Mesothelial cell of epicardium (in vitro differentiated cells): ENCODE results near the gene ARRB1. TPM values are rescaled to one million over a fixed set of nuclear protein-coding genes. Genes with fewer than 3 reads are reported as not detected.

ENCODE experiments used
- DNase-seq, 2 experiments: peaks; one replicate each; pipeline ENCODE4 v3.0.0; 2021; ENCODE audit warnings: low spot score in 2 of 2; ENCODE audit not compliant: unreplicated experiment in 2 of 2
- H3K27ac Mint-ChIP-seq: 2 replicates; pipeline ENCODE4 v1.8.0; 2021; ENCODE audit warnings: mixed read lengths
- H3K27me3 Mint-ChIP-seq: 2 replicates; pipeline ENCODE4 v1.8.0; 2021; ENCODE audit warnings: low read depth, mixed read lengths
- H3K36me3 Mint-ChIP-seq: 2 replicates; pipeline ENCODE4 v1.8.0; 2021; ENCODE audit warnings: mixed read lengths
- H3K4me1 Mint-ChIP-seq: 2 replicates; pipeline ENCODE4 v1.8.0; 2021; ENCODE audit warnings: mixed read lengths
- H3K4me3 Mint-ChIP-seq: 2 replicates; pipeline ENCODE4 v1.8.0; 2021; ENCODE audit warnings: mild to moderate bottlenecking, moderate library complexity, mixed read lengths
- H3K9me3 Mint-ChIP-seq: 2 replicates; pipeline ENCODE4 v1.8.0; 2021; ENCODE audit warnings: mixed read lengths
- microRNA-seq: library from miRNA; unstranded; fragments of <30 nt; microRNA quantifications from one replicate; pipeline ENCODE4 v1.2.0, GENCODE V29; 2021; ENCODE audit warnings: inconsistent platforms, mixed read lengths
- total RNA-seq: library from RNA; stranded (reverse); gene quantifications from 3 replicates; pipeline ENCODE4 v1.2.1, GENCODE V29; 2021
- TF ChIP-seq, protein P1 (sequence below): fragments of 200-600 bp; sonication (generic); IDR thresholded peaks from one replicate; pipeline ENCODE4 v1.5.0; 2021; ENCODE audit warnings: antibody characterized with exemption; ENCODE audit not compliant: unreplicated experiment

Gene ARRB1
- total RNA-seq, 1 donor from 2014 or later, result 17.5 TPM

DNA sequence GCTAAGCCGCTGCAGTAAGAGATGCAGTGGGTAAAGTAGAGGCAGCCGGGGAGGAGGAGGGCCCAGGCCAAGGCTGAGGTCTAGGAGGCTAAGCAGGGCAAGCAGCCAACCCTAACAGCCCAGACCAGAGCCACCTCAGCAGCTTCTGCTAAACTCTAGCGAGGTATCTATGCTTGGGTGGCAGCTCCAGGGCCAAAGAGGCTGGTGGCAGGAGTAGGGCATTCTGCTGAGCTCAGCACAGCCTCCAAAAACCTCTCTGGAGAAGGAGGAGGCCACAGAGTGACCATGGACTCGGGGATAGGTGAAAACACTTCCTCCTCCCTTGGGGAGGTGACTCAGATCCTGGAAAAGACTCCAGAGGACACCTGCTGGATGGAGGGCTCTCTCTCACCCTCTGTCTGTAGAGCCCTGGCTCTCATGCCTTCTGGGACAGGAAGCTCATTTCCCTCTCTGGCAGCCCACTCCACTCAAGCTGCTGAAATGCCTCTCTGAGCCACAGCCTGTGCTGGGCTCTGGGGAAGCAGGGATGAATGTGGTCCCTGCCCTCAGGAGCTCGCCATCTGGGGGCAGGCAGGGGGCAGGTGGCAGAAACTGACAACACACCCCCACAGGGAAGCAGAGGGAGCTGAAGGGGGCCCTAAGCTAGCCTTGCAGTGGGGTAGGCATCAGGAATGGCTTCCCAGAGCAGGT is 127.4 kb downstream of the ARRB1 start:
- H3K9me3 Mint-ChIP-seq, result no peaks in the 10 kb centered on the region
- TF ChIP-seq, protein P1, sequence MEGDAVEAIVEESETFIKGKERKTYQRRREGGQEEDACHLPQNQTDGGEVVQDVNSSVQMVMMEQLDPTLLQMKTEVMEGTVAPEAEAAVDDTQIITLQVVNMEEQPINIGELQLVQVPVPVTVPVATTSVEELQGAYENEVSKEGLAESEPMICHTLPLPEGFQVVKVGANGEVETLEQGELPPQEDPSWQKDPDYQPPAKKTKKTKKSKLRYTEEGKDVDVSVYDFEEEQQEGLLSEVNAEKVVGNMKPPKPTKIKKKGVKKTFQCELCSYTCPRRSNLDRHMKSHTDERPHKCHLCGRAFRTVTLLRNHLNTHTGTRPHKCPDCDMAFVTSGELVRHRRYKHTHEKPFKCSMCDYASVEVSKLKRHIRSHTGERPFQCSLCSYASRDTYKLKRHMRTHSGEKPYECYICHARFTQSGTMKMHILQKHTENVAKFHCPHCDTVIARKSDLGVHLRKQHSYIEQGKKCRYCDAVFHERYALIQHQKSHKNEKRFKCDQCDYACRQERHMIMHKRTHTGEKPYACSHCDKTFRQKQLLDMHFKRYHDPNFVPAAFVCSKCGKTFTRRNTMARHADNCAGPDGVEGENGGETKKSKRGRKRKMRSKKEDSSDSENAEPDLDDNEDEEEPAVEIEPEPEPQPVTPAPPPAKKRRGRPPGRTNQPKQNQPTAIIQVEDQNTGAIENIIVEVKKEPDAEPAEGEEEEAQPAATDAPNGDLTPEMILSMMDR, result no peak
- H3K4me3 Mint-ChIP-seq, result no peak overlapping the region
- no peaks in the 10 kb centered on the region for H3K36me3 Mint-ChIP-seq
- no peaks in the 10 kb centered on the region for H3K4me1 Mint-ChIP-seq
- peaks cover 32% of the 10 kb centered on the region for H3K27me3 Mint-ChIP-seq
- H3K27ac Mint-ChIP-seq, result no peak overlapping the region
- no peak for DNase-seq

- Mint-ChIP-seq H3K4me3 (no peak overlapping the region), H3K36me3 (no peaks in the 10 kb centered on the region), H3K9me3 (no peaks in the 10 kb centered on the region), H3K4me1 (no peaks in the 10 kb centered on the region), H3K27ac (no peak overlapping the region), H3K27me3 (peaks cover 46% of the 10 kb centered on the region)
- TF ChIP-seq, protein P1, result no peak
- no peak for DNase-seq
These were observed 131.6 kb downstream of the ARRB1 start for GRCh38 chr11:75219869-75220268.

DNA sequence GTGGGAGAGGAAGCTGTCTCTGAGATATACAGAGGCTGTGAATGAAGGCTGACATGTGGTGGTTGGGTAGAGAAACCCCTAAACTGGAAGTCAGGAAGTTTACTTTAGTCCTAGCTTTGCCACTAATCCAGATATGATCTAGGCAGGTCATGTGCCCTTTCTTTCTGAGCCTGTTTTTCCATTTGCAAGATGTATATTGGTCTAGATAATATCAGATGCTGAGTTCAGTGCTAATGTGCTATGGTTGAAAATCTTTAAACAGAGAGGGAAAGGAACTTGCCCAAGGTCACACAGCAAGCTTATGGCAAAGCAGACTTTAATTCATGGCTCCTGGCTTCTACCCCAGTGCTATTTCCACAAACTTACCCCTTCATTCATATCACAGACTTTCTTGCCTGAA is 136.6 kb downstream of the ARRB1 start:
- peaks cover 48% of the 10 kb centered on the region for H3K27me3 Mint-ChIP-seq
- H3K4me3 Mint-ChIP-seq, result no peak overlapping the region

GRCh38 chr11:75214411-75214821 is 137.0 kb downstream of the ARRB1 start:
- Mint-ChIP-seq H3K4me3 (no peak overlapping the region), H3K9me3 (no peaks in the 10 kb centered on the region), H3K36me3 (no peaks in the 10 kb centered on the region), H3K27me3 (peaks cover 43% of the 10 kb centered on the region), H3K27ac (no peak overlapping the region), H3K4me1 (no peaks in the 10 kb centered on the region)
- DNase-seq, result peak; percentile 83 to 94
- TF ChIP-seq, protein P1, result no peak

More for the DNA sequence above, 136.6 kb downstream of the ARRB1 start:
- H3K4me1 Mint-ChIP-seq, result no peaks in the 10 kb centered on the region
- DNase-seq, result no peak
- H3K9me3 Mint-ChIP-seq, result no peaks in the 10 kb centered on the region
- TF ChIP-seq, protein P1, result no peak
- H3K36me3 Mint-ChIP-seq, result no peaks in the 10 kb centered on the region
- no peak overlapping the region for H3K27ac Mint-ChIP-seq

Small RNAs within 50 kb of the gene (microRNA-seq; reads per million reads assigned to microRNA genes)
- 8.5 reads per million, percentile 29 among the genes with 10 or more reads in this experiment for gene MIR326

Other genes starting within 250 kb of the ARRB1 start
- gene SLCO2B1, start 200.6 kb downstream of the ARRB1 start, total RNA-seq, result 0.44 to 0.45 TPM in 2 of 3 replicates, not detected in the other
- gene TPBGL, start 110.9 kb downstream of the ARRB1 start, total RNA-seq, result 0.07 to 0.11 TPM (median 0.11 TPM) in 3 replicates
- gene RPS3, start 47.9 kb upstream of the ARRB1 start, total RNA-seq, result 2,848 to 2,954 TPM (median 2,936 TPM) in 3 replicates
- 0.38 to 0.67 TPM (median 0.59 TPM) in 3 replicates for gene KLHL35, start 81.5 kb upstream of the ARRB1 start, total RNA-seq
- gene GDPD5, start 174.3 kb upstream of the ARRB1 start, total RNA-seq, result 8.0 to 8.2 TPM (median 8.1 TPM) in 3 replicates
- gene SERPINH1, start 210.6 kb upstream of the ARRB1 start, total RNA-seq, result 360 to 375 TPM (median 373 TPM) in 3 replicates